Astrocyte of the cerebellum (primary cell): ENCODE results near the gene MIS18A.
"Not testable (repeated sequence)": the region's sequence is repeated elsewhere in the genome, so short reads cannot be mapped to it uniquely, and the experiment has no call there.

Source experiments
- DNase-seq: peaks from one replicate; pipeline ENCODE4 v3.0.0-alpha.2; 2011; ENCODE audit warnings: low read depth
- H3K4me3 ChIP-seq: 2 replicates; pipeline ENCODE4 v1.5.1; 2011; ENCODE audit warnings: mild to moderate bottlenecking, low read depth, low read length, moderate library complexity
- in situ Hi-C: cut with HindIII; loops from 2 replicates; pipeline ENCODE4 v1.10.0; 2017; ENCODE audit warnings: low sequenced_read_pairs
- TF ChIP-seq, protein P1 (sequence below): IDR thresholded peaks from 2 replicates; pipeline ENCODE4 v1.5.1; 2012; ENCODE audit warnings: low read length, low read depth, moderate library complexity, mild to moderate bottlenecking; ENCODE audit errors: missing control alignments

The MIS18A gene

DNA sequence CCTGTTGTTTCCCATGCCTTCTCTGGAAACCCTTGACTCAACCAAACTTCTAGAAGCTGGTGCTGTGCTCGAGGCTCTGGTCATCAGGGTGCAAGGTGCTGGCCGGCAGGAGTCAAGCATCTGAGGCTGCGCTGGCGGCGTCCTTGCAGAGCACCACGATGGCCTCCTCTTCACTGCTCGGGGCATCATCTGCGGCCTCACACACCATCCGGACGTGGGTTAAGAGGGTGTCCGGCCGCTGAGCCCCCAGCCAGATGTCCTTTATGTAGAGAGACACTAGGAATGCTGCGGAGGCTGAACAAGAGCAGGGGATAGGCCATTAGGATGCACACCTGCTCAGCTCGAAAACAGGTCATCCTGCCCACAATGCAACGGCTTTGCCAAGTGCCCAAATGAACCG, 36.0 kb upstream of the MIS18A start:
- H3K4me3 ChIP-seq = no peak overlapping the region
- in situ Hi-C loops = no loop called here
- TF ChIP-seq, protein P1, sequence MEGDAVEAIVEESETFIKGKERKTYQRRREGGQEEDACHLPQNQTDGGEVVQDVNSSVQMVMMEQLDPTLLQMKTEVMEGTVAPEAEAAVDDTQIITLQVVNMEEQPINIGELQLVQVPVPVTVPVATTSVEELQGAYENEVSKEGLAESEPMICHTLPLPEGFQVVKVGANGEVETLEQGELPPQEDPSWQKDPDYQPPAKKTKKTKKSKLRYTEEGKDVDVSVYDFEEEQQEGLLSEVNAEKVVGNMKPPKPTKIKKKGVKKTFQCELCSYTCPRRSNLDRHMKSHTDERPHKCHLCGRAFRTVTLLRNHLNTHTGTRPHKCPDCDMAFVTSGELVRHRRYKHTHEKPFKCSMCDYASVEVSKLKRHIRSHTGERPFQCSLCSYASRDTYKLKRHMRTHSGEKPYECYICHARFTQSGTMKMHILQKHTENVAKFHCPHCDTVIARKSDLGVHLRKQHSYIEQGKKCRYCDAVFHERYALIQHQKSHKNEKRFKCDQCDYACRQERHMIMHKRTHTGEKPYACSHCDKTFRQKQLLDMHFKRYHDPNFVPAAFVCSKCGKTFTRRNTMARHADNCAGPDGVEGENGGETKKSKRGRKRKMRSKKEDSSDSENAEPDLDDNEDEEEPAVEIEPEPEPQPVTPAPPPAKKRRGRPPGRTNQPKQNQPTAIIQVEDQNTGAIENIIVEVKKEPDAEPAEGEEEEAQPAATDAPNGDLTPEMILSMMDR = no peak
- DNase-seq = no peak

DNA sequence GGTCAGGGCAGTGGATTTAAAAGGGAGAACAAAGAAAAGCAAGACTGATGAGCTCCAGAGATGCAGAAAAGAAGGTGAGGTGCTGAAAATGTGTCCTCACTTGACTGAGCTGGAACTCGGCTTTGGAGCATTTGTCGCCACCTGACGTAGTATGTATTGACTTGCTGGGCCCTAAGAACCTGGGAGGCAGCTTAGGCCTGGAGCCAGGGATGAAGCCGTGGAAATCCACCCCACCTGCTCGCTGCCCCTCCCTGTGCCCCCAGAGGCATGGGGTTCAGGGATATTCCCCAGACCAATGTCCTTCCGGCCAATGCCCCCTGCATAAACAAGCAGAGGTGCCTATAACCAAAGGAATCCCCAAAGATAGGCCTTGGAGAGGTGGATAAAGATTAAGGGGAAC, 34.1 kb upstream of the MIS18A start:
- TF ChIP-seq, protein P1 = no peak
- DNase-seq = no peak
- no peak overlapping the region for H3K4me3 ChIP-seq
- in situ Hi-C loops = no loop called here

DNA sequence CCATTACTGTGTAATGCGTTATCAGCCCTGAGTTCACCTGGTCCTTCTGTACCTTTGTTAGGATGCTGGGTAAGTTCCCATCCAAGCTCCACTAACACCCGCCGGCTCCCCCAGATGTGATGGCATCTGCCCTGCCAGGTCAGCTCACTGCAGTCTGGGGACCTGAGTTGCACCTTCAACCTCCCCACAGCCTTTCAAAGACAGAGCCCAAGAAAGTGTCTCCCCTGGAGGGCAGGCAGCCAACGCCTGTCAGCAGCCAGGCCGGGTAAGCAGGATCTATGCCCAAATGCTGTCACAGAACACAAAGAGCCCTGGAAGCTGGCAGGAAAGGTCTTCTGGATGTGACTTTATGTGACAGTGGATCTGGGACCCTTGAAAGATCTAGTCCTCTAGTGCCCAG, 33.5 kb upstream of the MIS18A start:
- no peak for DNase-seq
- H3K4me3 ChIP-seq = no peak overlapping the region
- in situ Hi-C loops = no loop called here
- TF ChIP-seq, protein P1 = no peak

DNA sequence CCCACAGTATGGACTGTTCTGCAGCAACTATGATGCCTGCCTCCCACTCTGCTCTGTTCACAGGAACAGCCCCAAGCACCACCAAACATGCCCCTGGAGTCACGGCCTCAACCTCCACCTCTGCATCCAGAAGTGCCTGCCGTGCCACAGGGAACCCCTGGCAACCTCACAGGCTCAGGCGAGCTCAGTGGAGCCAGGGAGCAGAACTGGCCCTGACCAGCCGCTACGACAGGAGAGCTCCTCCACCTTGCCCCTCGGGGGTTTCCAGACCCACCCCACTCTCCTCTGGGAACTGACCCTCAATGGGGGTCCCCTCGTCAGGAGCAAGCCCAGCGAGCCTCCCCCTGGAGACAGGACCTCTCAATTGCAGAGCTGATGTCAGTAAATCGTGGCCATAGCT, 32.8 kb upstream of the MIS18A start:
- TF ChIP-seq, protein P1 = no peak
- in situ Hi-C loops = no loop called here
- DNase-seq = no peak
- H3K4me3 ChIP-seq = no peak overlapping the region

DNA sequence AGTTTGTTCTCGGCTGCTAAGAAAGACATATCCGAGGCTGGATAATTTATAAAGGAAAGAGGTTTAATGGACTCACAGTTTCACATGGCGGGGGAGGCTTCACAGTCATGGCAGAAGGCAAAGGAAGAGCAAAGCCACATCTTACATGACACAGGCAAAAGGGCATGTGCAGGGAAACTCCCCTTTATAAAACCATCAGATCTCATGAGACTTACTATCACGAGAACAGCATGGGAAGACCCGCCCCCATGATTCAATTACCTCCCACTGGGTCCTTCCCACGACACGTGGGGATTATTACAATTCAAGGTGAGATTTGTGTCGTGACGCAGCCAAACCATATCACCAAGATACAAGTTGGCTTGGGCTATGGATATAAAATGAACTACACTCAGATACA, 32.1 kb upstream of the MIS18A start:
- H3K4me3 ChIP-seq, DNase-seq, in situ Hi-C loops: not testable (repeated sequence)

DNA sequence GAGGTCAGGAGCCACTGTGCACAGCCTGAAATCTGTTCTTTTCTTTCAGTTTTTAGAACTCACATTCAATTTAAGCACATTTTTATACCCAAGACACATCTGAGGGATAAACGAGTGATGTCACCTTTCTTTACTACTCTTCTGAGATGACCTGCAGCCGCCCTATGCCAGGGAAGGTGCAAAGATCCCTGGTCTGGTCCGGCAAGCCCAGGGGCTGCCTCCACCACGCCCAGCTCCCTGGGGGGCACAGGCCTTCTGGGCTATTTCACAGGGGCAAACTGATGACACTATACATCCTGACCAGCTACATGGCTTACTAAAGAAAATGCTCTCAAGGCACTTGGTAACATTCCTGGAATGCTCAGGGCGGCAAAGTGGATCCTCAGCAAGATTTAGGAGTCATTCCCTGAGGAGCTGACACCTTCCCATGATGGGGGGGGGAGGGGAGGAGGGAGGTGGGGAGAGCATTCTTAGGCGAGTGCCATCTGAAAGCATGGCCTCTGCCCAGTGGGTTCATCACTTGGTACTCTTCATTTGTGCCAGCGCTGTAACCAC, 31.1 kb upstream of the MIS18A start:
- in situ Hi-C loops = no loop called here
- TF ChIP-seq, protein P1 = no peak
- no peak for DNase-seq
- no peak overlapping the region for H3K4me3 ChIP-seq

DNA sequence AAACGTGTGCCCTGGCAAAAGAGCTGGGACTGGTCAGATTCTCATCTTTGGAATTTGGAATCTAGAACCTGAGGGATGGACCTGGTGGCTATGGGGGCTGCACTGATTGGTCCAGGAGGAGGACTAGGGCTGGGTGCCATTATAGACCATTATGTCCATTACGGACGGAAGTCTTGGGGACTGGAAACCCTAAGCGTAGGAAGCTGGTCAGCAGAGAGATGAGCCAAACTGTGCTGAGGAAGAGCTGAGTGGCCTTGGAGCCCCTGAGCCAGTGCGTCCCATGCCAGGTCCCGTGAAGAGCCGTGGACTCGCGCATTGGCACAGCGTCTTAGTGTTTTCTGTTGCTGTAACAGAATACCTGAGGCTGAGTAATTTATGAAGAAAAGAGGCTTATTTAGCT, 29.8 kb upstream of the MIS18A start:
- in situ Hi-C loops = no loop called here
- no peak for DNase-seq
- H3K4me3 ChIP-seq = no peak overlapping the region
- TF ChIP-seq, protein P1 = no peak
